Midbrain (tissue), 1 donor: ENCODE data around the gene INO80.
"Not testable (repeated sequence)": the region's sequence is repeated elsewhere in the genome, so short reads cannot be mapped to it uniquely, and the experiment has no call there.

Source experiments
- DNase-seq: peaks from one replicate; lab custom pipeline; 2025; lab: John Stamatoyannopoulos, UW

Gene INO80

GRCh38 chr15:40963201-40963600, 152.9 kb downstream of the INO80 start:
- DNase-seq = no peak

GRCh38 chr15:40962317-40962716, 153.8 kb downstream of the INO80 start:
- not testable (repeated sequence) for DNase-seq

- DNase-seq = not testable (repeated sequence)
These were observed 154.3 kb downstream of the INO80 start for GRCh38 chr15:40961740-40962139.

- no peak for DNase-seq
These were observed 155.2 kb downstream of the INO80 start for GRCh38 chr15:40960925-40961324.

GRCh38 chr15:40960151-40960885, 155.8 kb downstream of the INO80 start:
- DNase-seq = no peak

GRCh38 chr15:40959331-40960141, 156.5 kb downstream of the INO80 start:
- DNase-seq = no peak

- no peak for DNase-seq
These were observed 157.4 kb downstream of the INO80 start for GRCh38 chr15:40958723-40959122.

- DNase-seq = no peak
These were observed 157.9 kb downstream of the INO80 start for GRCh38 chr15:40958146-40958545.

GRCh38 chr15:40957581-40958051, 158.5 kb downstream of the INO80 start:
- peak; percentile 69 for DNase-seq

- DNase-seq = no peak
These were observed 159.0 kb downstream of the INO80 start for GRCh38 chr15:40957041-40957555.

GRCh38 chr15:40956541-40956982, 159.5 kb downstream of the INO80 start:
- DNase-seq = no peak

- no peak for DNase-seq
These were observed 160.0 kb downstream of the INO80 start for GRCh38 chr15:40955930-40956540.

- DNase-seq = no peak
These were observed 160.8 kb downstream of the INO80 start for GRCh38 chr15:40955141-40955903.

GRCh38 chr15:40954158-40954848, 161.8 kb downstream of the INO80 start:
- DNase-seq = not testable (repeated sequence)

- DNase-seq = no peak
These were observed 162.4 kb downstream of the INO80 start for GRCh38 chr15:40953713-40954074.

- peak; percentile 90 for DNase-seq
These were observed 163.0 kb downstream of the INO80 start, which contains the start of gene CHAC1 for GRCh38 chr15:40952901-40953712. CHAC1 (plus strand) TSS chr15:40953471; CDS start chr15:40953584, 113 bp downstream.

GRCh38 chr15:40952301-40952900, 163.7 kb downstream of the INO80 start:
- no peak for DNase-seq

GRCh38 chr15:40951764-40952163, 164.3 kb downstream of the INO80 start:
- no peak for DNase-seq

GRCh38 chr15:40949756-40950207, 166.3 kb downstream of the INO80 start:
- DNase-seq = no peak
